GM21576 (cell line): ENCODE data around the gene MED28.
"Not testable (repeated sequence)": the region's sequence is repeated elsewhere in the genome, so short reads cannot be mapped to it uniquely, and the experiment has no call there.

Experiments used
- ATAC-seq: cut with Tn5 transposase; IDR thresholded peaks from one replicate; pipeline ENCODE4 v1.9.1; 2021; ENCODE audit warnings: mild to moderate bottlenecking, moderate library complexity; ENCODE audit not compliant: unreplicated experiment

Gene MED28

DNA sequence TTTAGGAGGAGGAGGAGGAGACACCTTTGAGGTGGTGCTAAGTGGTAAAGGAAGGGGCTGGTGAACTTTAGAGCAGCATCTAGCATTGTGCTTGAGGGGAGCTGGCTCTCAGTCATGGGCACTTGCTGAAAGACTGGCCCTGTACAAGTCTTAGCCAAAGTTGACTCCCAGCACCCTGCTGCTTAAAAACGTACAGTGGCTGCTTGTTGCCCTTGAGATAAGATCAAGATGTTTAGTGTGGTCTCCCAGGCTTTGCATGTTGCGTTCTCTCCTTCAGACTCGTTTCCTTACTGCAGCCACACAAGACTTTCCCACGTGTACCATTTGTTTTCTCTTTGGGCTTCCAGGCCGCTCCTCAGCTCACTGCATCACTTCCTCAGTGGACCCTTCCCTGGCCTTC, 1.8 kb downstream of the MED28 start:
- ATAC-seq, result no peak

DNA sequence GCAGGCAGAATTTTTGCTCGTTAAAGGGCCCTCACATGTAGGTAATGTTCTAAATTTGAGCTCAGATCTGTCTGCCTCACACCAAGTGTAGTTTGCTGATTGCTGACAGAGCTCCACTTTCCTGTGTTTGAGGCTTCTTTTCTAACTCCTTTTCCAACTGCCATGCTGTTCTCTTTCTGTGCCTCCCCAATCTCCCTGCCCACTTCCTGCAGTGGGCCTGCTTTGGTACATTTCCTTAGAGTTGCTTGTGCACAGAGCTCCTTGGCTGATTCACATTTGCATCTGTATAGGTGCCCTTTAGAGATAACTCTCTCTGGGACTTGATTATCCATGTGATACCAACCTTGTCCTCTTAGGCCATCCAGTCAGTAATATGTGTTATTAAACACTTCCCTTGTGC, 4.5 kb downstream of the MED28 start:
- ATAC-seq, result no peak

DNA sequence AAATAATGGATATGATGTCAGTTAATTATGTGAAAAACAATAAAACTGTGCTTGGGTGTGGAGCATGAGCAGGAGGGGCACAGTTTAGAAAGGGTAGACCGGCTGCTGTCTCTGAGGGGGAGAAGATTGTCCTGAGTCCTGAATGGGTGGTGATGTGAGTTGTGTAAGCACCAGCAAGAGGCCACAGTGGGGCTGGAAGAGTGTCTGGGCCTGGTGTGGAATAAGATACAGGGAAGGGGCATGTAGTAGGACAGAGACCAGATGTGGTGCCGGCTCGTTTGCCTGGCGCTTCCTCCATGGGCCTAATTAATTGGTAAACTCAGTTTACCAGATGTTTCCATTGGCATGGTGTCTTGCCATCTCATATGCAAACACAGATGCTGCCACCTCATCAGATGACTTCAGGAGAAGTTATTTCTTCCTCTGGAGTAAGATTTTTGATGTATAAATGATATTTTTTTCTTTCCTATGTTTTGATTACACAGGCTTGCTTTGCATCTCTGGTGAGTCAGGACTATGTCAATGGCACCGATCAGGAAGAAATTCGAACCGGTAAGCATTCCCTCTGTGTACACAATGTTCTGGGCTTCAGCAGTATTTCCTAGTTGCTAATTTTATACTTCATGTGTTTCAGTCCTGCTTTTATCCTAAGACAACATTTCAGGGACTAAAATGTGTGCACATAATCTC, 5.1 kb downstream of the MED28 start:
- no peak for ATAC-seq

GRCh38 chr4:17623451-17624001, 9.1 kb downstream of the MED28 start:
- ATAC-seq, result no peak

GRCh38 chr4:17624821-17625220, 10.4 kb downstream of the MED28 start:
- ATAC-seq, result no peak

- ATAC-seq, result no peak
Measured at GRCh38 chr4:17630228-17630627, 15.8 kb downstream of the MED28 start.

- ATAC-seq, result no peak
Measured at GRCh38 chr4:17633600-17633999, 19.2 kb downstream of the MED28 start.

DNA sequence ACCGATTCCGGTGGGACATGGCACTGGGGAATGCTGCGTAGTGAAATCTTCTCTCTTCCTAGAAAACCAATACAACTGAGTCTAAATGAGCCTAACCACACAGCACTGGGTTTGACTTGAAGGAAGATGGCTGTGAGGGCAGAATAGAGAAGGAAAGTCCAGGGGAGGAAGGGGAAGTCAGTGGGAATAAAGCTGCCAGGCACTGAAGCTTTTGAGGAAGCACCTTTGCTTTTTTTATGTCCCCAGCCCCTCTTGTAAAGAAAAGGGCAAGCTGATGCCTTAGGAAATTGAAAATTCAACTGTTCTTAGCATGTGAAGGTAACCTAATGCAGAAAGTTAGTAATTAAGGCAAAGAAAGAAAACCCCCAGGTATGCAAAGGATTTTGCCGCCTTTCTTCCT, 20.6 kb downstream of the MED28 start:
- no peak for ATAC-seq

DNA sequence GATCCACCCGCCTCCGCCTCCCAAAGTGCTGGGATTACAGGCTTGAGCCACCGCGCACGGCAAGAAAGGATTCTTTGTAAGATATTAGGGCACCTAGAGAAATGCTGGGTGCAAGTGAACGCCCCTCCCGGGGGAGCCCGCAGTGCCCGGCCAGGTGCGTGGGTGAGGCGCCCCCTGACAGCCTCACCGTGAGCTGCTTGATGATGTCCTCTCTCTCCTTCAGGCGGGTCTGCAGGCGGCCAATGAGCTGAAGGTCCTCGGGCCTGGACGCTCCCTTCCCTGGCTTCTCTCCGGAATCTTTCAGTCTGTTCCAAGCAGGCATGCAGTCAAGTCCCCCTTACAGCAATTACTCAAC, 21.9 kb downstream of the MED28 start:
- ATAC-seq, result peak; percentile 15

GRCh38 chr4:17636696-17637622, 22.5 kb downstream of the MED28 start:
- ATAC-seq, result peak; percentile 85

- no peak for ATAC-seq
Measured at GRCh38 chr4:17639136-17639535, 24.7 kb downstream of the MED28 start.

DNA sequence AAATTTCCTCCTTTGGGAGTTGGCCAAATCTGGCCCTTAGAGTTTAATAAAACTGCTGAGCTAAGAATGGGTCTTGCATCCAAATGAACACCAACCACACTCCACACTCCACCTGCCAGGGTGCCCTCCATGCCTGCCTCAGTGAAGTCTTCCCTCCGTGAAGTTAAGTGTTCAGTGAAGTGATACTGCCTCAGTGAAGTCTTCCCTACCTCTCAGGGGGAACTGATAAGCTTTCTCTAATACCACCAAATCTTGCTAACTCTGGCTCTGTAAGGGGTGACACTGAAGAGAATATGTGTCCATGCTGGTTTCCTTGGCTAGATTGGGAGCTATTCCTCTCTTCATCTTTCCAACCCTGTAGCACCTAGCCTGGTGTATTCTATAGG, 27.9 kb downstream of the MED28 start:
- ATAC-seq, result no peak

DNA sequence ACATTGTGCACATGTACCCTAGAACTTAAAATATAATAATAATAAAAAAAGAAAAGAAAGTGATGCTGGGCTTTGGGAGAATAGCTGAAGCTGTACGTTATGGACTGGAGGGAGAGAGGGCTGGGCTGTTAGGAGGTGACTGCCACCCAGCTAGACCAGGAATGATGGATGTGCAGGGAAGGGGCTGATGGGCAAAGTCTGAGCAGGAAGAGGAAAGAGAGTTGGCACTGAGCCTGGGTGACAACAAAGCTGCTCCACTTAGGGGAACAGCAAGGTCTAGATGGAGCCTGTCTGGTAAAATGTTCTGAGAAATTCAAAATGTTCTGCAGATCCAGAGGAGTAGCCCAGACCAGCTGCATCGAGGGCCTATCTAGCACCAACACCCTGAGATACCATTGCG, 32.3 kb downstream of the MED28 start:
- no peak for ATAC-seq

DNA sequence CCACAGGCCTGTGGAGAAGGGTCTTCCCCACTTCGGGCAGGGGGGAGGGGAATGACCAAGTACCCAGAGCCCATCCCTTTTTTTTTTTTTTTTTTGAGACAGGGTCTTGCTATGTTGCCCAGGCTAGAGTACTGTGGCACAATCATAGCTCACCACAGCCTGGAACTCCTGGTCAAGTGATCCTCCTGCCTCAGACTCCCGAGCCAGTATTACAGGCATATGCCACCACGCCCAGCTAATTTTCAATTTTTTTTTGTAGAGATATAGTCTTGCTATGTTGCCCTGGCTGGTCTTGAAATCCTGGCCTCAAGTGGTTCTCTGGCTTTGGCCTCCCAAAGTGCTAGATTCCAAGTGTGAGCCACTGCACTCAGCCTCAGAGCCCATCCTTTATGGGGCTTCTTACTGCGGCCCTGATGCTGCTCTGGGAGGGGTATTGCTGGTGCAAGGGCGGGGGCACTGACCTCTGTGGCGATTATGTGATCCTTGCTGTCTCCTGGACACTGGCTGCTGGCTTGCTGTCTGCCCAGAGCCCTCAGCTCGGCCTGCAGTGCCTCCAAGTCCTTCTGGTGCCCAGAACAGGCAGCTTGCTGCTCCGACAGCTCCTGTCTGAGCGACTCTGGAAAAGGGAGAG, 32.9 kb downstream of the MED28 start:
- ATAC-seq, result no peak

- ATAC-seq, result no peak
Measured at GRCh38 chr4:17647927-17648326, 33.5 kb downstream of the MED28 start.

- ATAC-seq, result no peak
Measured at GRCh38 chr4:17650406-17650805, 36.0 kb downstream of the MED28 start.

DNA sequence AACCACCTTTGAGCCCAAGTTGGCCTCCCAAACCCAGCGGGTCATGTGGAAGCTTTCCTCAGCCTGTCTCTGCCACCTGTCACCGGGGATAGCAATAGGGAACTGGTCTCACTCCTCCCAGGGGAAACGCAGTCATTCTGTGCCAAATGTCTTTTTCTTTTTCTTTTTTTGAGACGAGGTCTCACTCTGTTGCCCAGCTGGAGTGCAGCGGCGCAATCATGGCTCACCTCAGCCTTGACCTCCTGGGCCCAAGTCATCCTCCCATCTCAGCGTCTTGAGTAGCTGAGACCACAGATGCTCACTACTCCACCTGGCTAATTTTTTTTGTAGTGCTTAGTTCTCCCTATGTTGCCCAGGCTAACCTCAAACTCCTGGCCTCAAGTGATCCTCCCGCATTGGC, 40.3 kb downstream of the MED28 start:
- ATAC-seq, result no peak

DNA sequence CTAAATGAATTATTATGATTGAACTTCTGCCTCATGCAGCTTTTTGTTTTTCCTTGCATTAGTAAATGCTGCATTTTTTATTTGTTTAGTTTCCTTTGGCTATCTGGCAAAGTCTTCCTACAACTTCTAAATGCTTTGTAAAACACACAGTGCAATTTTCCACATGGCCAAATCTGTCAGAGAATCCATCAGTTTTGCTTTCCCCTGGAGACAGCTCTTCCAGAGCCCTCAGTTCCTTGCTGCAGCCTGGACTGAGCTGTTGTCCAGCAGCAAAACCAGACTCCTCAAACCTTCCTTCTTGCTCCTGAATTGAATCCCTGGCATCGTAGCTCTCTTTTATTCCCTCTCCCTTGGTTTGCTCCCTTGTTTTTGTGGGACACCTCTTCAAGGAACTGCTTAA, 42.6 kb downstream of the MED28 start:
- ATAC-seq, result no peak

DNA sequence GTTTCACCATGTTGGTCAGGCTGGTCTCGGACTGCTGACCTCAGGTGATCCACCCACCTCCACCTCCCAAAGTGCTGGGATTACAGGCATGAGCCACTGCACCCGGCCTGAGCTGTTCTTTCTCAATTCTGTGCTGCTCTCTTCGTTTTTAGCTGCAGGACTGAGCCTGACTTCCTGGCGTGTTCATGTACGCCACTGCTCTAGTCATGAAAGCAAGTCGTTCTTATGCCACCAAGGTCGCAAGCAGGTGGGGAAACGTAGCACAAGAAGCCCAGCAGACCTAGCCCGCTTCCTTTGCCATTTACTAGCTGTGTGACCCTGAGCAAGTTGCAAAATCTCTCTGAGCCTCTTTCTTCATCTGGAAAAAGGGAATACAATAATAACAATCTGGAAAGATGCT, 43.4 kb downstream of the MED28 start:
- no peak for ATAC-seq

DNA sequence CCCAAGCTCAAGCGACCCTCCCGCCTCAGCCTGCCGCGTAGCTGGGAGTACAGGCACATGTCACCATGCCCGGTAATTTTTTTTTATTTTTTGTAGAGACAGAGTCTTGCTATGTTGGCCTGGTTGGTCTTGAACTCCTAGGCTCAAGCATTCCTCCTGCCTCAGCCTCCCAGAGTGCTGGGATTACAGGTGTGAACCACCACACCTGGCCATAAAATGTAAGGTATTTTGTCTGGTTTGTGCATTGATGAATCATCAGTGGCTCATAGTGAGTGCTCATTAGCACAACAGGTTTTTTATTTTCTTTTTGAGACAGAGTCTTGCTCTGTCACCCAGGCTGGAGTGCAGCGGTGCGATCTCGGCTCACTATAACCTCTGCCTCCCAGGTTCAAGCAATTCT, 44.8 kb downstream of the MED28 start:
- not testable (repeated sequence) for ATAC-seq

- no peak for ATAC-seq
Measured at GRCh38 chr4:17662694-17663093, 48.3 kb downstream of the MED28 start.

DNA sequence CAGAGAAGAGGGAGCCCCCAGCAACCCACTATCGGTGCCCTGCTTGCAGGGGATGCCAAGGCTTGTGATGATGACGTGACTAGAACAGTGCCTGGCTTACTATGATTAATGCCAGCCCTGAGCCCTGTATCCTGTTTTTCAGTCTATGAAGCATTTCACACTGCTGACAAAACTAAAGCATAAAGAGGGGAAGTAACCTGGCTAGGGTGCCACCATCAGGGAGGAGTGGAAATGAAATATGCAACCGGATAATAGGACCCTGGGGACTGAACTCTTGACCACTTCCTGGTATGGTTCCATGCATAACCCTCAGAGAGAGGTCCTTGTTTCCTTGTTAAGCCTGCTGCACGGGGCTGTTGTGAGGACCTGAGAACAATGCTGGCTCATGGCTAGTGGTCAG, 50.3 kb downstream of the MED28 start:
- ATAC-seq, result peak; percentile 93
